HG03521 (cell line): ENCODE measurements around the gene KLHDC8A.
A peak's percentile ranks its signal among the peaks of the same experiment; 100 is the strongest.
"Not testable (repeated sequence)": the region's sequence is repeated elsewhere in the genome, so short reads cannot be mapped to it uniquely, and the experiment has no call there.

Experiments
- ATAC-seq: cut with Tn5 transposase; IDR thresholded peaks from one replicate; pipeline ENCODE4 v1.9.1; 2021; ENCODE audit warnings: mild to moderate bottlenecking, moderate library complexity; ENCODE audit not compliant: unreplicated experiment

The KLHDC8A gene

DNA sequence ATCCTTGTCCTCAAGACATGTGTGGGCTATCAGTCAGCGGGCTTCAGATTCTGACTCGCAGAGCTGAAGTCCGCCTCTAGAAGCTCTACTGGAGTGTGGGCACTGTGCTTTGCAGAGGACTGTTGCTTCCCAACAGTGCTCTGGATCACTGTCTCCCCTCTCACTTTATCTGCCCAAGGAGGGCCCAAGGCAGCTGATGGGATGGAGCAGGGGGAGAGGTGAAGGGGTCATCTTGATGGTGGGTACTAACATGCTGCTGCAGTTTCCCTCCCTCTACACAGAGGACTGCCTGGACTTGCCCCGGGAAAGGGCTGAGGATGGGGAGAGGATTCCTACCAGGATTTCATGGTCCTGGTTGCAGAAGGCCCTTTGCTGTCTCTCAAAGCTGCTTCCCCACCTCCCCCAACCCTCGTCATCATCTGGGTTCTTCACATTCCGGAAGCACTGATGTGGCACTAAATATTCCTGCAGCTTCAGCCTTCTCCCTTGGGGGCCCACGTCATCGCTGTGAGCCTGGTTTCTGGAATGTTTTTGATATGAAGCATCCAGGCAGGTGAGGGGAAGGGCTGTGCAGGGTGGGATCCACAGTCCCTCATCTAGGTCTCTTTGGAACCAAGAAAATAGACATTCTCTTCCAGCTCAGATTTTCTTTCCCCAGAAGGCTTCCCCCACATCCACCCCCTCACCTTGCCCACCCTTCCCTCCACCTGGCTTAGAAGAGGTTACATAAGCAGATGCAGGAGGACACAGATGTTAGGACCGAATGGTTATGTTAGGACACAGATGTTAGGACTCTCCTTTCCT is 58.3 kb downstream of the KLHDC8A start:
- ATAC-seq, result no peak

DNA sequence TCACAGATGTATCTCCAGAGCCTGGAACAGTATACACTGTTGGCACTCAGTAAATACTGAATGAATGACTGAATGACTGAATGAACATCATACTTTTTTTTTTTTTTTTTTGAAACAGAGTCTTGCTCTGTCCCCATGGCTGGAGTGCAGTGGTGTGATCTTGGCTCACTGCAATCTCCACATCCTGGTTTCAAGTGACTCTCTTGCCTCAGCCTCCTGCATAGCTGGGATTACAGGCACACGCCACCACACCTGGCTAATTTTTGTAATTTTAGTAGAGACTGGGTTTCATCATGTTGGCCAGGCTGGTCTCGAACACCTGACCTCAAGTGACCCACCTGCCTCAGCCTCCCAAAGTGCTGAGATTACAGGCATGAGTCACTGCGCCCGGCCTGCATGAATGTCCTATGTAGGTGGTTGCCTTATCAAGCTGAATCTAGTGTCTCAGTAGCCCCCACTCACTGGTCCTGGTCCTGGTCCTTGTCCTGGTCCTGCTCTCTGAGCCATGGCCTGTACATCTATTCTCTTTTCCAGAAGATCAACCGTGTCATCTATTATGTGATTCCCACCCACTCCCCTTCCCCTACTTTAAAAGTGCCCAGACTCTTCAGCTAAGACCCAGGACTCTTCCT is 59.1 kb downstream of the KLHDC8A start:
- not testable (repeated sequence) for ATAC-seq

DNA sequence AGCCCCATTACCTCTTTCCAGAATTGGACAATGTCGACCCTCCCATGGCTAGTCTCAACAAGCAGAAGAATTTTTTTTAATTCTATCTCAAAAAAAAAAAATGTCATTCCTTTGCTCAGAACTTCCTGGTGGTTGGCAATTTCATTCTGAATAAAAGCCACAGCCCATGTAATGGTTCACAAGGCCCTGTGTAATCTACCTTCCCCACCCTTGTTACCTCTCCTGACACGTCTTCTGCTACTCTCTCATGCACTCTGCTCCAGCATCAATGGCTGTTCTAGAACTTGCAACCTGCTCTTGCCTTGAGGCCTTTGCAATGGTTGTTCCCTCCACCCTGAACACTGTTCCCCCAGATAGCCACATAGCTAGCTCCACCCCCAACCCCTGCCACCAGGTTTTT is 60.6 kb downstream of the KLHDC8A start:
- no peak for ATAC-seq

DNA sequence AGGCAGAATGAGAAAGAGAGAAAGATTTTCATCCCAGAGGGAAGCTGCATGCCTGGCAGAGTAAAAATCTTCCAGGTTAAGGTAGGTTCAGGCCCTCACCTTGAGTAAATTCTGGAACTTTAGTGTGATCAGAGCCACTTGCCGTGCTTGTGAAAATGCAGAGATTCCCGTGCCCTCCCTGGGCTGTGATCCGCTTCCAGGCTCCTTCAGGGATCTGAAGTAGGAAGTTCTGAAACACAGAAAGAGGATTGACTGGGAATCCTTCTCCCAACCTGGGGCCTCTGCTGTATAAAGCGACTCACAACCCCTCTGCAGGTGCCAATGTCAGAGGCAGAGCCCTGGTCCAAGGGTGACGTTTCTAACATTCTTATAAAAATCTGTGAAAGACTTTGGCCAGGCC is 61.8 kb downstream of the KLHDC8A start:
- no peak for ATAC-seq

DNA sequence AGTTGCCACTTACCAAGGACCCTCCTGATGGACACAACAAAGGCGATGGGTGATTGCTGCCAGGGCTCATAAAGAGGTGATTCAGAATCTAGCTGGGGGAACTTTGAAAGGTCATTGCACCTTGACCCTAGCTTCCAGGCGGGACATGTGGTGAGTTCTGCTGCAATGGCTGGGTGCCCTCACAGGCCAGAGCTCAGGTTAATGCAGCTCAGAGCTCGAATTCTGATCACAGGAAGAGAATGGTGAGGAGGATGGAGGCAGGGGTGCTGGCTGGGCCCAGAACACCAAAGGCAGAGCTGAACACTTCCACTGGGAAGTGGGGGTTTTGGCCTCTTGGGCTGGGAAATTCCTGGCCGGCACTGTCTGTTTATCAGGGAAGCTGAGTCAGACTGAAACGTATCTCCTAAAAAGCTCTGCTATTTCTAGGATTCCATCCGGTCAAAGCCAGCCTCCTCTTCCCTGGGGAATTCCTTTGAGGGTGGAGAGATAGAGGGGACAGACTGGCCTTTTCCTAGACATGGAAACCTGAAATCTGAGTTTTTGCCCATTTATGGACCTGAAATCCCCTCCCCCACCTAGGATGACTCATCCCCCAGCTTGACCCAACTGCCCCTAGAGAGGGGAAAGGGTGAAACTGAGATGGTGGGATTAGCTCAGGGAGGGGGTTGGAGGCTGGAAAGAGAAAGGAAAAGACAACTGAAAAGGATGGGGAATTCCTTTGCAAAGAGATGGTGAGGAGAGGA is 62.4 kb downstream of the KLHDC8A start:
- no peak for ATAC-seq

DNA sequence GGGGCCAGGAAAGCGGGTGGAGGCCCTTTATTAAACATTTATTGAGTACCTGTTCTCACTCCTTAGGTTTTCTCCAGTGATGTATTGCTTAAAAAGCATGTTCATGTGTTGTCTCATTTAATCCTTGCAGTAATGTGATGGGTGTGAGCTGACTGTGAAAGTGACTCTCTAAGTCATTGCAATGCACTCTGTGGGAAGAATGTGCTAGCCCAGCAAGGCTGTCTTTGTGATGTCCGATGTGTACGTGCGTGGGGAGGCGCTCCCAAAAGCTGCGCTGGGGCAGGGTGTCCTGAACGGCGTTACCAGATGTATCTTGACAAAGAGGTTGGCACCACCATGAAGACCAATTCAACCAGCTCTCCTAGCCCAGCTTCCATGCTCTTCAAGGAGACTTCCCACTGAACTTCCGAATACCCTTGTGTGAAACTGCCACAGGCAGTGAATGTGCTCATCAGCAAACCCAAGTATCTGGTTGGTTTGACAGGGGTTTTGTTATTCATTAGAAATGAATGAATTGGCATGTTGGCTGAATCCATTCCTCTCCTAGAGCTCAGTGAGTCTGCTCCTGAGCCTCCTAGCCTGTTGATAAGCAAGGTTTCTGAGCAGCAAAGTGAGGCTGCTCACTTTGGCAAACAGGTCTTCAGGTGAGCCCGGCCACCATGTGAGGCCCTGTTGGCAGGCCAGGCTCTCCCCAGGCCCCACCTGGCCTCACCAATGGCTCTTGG is 63.2 kb downstream of the KLHDC8A start:
- no peak for ATAC-seq

DNA sequence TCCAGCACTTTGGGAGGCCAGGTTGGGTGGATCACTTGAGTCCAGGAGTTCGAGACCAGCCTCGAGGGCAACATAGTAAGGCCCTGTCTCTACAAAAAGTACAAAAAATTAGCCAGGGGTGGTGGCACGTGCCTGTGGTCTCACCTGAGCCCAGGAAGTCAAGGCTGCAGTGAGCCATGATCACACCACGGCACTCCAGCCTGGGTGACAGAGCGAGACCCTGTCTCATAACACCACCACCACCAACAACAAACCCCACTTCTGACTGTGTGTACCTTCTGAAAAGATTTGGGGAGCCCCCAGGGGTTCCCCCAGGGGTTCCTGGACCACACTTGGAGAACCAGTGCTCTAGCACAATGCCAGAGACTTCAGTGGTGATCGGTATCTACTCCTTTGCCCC is 65.1 kb downstream of the KLHDC8A start:
- ATAC-seq, result no peak

DNA sequence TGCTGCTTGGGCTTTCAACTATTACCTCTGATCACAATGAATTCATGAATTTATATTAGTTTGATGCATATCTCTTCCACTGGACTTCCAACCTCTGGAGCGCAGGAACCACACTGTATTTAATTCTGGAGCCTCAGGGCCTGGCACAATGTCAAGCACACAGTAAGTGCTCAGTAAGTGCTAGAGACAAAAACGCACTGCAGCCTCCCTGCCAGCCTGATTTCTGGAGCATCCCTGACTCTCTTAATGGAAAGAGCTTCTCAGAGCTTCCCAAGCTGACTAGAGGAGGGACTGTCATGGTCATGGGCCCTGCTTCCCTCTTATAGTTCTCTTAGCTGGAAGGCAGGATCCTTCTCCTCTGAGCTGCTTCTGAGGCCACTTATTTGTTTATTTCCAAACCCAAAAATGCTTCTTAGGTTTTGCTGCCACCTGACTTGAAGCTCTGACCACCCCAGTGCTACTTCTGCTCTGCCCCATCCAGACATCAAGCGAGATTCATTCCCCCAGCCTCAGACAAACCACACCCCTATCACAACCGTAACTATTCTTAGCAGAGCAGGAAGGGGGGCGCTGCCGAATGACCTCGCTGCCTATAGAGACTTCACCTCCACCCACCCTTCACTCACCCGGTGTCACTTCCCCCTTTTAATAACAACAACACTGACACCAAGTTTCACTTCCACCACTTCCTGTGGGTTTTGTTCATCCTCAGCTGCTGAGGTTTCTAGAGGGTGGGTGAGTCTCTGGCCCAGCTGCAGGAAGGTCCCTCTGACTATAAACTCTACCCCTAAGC is 68.8 kb downstream of the KLHDC8A start:
- peak; percentile 77 for ATAC-seq

DNA sequence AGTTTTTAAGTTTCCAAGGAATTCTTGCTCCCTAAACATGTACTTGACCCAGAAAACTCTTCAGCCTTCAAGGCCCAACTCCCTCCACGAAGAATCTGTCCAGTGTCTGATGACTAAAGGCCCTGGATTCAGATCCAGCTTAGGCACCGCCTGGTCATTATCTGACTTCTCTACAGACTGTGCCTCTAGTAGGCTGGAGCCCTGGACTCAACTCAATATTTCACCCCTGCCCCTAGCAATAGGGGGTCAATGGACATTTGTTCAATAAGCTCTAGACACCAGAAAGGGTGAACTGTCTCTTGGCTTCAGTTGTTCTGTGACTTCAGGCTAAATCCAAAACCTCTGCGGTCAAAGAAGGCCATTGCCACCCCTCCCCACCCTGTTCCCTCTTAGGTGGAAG is 69.6 kb downstream of the KLHDC8A start:
- ATAC-seq, result no peak

DNA sequence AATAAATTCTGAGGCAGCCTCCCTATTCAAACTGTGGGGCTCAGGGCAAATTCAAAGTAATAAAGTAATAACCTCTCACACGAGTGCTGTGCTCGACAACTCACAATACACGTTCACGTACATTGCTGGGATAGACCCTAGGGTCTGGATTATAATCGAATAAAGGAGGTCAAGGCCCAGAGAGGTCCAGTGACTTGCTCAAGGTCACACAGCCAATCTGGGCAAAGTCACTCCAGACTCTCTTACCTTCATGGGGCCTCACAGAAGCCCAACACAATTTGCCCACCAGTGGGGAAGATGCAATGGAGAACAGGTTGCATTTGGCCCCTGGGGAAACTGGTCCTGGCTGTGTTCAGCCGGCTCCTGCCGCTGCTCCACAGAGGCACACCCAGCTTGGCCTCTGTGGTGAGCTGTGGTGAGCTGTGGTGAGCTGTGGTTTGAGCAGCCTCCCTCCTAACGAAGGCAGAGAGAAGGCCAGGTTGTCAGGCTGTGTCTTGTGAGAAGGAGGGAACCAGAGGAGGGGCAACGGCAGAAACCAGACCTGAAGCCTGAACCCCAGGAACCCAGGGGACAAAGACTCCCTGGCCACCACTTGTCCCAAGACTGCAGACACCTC is 70.3 kb downstream of the KLHDC8A start:
- no peak for ATAC-seq
